Measurements from ENCODE around the gene SLC51B. TPM values are rescaled to one million over a fixed set of nuclear protein-coding genes. Genes with fewer than 3 reads are reported as not detected.
A peak's percentile ranks its signal among the peaks of the same experiment; 100 is the strongest.

The SLC51B gene
- total and polyA plus RNA-seq, 9 of the 15 experiments (the other 6 are each of a cell fraction or from before 2014, with no cell fraction given) = not detected

DNA sequence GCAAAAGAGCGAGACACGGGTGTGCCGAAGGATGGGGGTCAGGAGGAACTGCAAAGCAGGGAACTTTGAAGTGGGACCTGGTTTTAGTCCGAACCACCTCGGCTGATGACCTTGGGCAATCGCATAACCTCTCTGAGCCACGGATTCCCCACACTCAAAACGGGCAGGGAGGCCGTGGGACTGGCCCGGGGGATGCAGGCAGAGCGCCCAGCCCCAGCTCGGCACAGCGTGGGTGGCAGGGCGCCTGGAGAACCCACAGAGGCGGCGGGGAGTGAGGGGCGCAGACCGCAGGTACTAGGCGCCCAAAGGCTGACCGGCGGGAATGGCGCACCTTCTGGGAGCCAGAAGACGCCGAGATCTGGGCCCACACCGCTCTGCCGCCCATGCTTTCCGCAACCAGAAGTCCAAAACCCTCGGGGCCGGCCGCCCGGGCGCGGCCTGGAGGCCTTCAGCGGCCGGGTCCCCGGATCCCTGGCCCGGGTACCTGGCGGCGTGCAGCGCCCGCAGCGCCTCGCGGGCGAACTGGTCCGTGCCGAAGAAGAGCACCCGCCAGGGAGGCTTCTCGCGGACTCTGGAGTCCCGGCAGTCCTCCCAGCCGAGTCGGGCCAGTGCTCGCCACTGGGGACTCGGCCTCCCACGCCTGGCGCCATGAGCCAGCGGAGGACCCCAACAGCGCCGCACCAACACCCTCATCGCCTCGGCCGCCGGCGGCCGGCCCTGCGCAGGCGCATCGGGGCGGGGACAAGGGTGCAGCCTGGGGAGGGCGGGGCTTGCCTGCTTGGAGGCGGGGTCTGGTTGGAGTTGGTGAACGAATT, 16.1 kb upstream of the SLC51B start, which contains the start of gene MTFMT (continued):
- TF ChIP-seq PHF8 (IDR thresholded peaks at IDR 0.05; ENCODE audit: borderline replicate concordance, low read length) = peak; percentile 93
- TF ChIP-seq ZNF707 (CRISPR knock-in tag; conservative IDR thresholded peaks at IDR 0.05) = no peak
- TF ChIP-seq MEIS2 (IDR thresholded peaks at IDR 0.05; ENCODE audit: partially characterized antibody) = peak; percentile 65
- no peak for TF ChIP-seq ZEB2 (IDR thresholded peaks at IDR 0.05)
- TF ChIP-seq, protein P1, sequence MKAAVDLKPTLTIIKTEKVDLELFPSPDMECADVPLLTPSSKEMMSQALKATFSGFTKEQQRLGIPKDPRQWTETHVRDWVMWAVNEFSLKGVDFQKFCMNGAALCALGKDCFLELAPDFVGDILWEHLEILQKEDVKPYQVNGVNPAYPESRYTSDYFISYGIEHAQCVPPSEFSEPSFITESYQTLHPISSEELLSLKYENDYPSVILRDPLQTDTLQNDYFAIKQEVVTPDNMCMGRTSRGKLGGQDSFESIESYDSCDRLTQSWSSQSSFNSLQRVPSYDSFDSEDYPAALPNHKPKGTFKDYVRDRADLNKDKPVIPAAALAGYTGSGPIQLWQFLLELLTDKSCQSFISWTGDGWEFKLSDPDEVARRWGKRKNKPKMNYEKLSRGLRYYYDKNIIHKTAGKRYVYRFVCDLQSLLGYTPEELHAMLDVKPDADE (conservative IDR thresholded peaks at IDR 0.05; ENCODE audit: control insufficient read depth, low read depth, low read length) = peak; percentile 60; the same call in 1 of the 2 replicates
- no peak; the same call in 1 of the 2 replicates for TF ChIP-seq KDM2B (CRISPR knock-in tag; IDR thresholded peaks at IDR 0.05)
- TF ChIP-seq CTBP1 (IDR thresholded peaks at IDR 0.05; ENCODE audit: borderline replicate concordance) = peak; percentile 45; the same call in 1 of the 2 replicates
- 0 out of 2 replicates have a peak, but pooled peaks have one; percentile 22 for TF ChIP-seq LCOR (CRISPR knock-in tag; IDR thresholded peaks at IDR 0.05)
- TF ChIP-seq SIN3A (IDR thresholded peaks at IDR 0.05; ENCODE audit: borderline replicate concordance in 2 of 2, control insufficient read depth in 1 of 2, low read depth in 2 of 2, low read length in 2 of 2) = 0 out of 4 replicates have a peak, but pooled peaks of 1 of the 2 experiments have one; percentile 60
- no peak for TF ChIP-seq MED1 (CRISPR knock-in tag; IDR thresholded peaks at IDR 0.05; ENCODE audit: borderline replicate concordance)
- TF ChIP-seq, protein P2, sequence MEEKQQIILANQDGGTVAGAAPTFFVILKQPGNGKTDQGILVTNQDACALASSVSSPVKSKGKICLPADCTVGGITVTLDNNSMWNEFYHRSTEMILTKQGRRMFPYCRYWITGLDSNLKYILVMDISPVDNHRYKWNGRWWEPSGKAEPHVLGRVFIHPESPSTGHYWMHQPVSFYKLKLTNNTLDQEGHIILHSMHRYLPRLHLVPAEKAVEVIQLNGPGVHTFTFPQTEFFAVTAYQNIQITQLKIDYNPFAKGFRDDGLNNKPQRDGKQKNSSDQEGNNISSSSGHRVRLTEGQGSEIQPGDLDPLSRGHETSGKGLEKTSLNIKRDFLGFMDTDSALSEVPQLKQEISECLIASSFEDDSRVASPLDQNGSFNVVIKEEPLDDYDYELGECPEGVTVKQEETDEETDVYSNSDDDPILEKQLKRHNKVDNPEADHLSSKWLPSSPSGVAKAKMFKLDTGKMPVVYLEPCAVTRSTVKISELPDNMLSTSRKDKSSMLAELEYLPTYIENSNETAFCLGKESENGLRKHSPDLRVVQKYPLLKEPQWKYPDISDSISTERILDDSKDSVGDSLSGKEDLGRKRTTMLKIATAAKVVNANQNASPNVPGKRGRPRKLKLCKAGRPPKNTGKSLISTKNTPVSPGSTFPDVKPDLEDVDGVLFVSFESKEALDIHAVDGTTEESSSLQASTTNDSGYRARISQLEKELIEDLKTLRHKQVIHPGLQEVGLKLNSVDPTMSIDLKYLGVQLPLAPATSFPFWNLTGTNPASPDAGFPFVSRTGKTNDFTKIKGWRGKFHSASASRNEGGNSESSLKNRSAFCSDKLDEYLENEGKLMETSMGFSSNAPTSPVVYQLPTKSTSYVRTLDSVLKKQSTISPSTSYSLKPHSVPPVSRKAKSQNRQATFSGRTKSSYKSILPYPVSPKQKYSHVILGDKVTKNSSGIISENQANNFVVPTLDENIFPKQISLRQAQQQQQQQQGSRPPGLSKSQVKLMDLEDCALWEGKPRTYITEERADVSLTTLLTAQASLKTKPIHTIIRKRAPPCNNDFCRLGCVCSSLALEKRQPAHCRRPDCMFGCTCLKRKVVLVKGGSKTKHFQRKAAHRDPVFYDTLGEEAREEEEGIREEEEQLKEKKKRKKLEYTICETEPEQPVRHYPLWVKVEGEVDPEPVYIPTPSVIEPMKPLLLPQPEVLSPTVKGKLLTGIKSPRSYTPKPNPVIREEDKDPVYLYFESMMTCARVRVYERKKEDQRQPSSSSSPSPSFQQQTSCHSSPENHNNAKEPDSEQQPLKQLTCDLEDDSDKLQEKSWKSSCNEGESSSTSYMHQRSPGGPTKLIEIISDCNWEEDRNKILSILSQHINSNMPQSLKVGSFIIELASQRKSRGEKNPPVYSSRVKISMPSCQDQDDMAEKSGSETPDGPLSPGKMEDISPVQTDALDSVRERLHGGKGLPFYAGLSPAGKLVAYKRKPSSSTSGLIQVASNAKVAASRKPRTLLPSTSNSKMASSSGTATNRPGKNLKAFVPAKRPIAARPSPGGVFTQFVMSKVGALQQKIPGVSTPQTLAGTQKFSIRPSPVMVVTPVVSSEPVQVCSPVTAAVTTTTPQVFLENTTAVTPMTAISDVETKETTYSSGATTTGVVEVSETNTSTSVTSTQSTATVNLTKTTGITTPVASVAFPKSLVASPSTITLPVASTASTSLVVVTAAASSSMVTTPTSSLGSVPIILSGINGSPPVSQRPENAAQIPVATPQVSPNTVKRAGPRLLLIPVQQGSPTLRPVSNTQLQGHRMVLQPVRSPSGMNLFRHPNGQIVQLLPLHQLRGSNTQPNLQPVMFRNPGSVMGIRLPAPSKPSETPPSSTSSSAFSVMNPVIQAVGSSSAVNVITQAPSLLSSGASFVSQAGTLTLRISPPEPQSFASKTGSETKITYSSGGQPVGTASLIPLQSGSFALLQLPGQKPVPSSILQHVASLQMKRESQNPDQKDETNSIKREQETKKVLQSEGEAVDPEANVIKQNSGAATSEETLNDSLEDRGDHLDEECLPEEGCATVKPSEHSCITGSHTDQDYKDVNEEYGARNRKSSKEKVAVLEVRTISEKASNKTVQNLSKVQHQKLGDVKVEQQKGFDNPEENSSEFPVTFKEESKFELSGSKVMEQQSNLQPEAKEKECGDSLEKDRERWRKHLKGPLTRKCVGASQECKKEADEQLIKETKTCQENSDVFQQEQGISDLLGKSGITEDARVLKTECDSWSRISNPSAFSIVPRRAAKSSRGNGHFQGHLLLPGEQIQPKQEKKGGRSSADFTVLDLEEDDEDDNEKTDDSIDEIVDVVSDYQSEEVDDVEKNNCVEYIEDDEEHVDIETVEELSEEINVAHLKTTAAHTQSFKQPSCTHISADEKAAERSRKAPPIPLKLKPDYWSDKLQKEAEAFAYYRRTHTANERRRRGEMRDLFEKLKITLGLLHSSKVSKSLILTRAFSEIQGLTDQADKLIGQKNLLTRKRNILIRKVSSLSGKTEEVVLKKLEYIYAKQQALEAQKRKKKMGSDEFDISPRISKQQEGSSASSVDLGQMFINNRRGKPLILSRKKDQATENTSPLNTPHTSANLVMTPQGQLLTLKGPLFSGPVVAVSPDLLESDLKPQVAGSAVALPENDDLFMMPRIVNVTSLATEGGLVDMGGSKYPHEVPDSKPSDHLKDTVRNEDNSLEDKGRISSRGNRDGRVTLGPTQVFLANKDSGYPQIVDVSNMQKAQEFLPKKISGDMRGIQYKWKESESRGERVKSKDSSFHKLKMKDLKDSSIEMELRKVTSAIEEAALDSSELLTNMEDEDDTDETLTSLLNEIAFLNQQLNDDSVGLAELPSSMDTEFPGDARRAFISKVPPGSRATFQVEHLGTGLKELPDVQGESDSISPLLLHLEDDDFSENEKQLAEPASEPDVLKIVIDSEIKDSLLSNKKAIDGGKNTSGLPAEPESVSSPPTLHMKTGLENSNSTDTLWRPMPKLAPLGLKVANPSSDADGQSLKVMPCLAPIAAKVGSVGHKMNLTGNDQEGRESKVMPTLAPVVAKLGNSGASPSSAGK (IDR thresholded peaks at IDR 0.05) = no peak; the same call in 1 of the 2 replicates
- no peak for TF ChIP-seq ARNT (IDR thresholded peaks at IDR 0.05)
